Gastrocnemius medialis (tissue), 4 donors: ENCODE results near the gene RFFL.

ENCODE experiments used
- POLR2A ChIP-seq, 2 donors: fragments of 450-650 bp; IDR thresholded peaks; one replicate each; pipeline ENCODE4 v1.6.1; 2017; ENCODE audit warnings: antibody characterized with exemption in 2 of 2, mild to moderate bottlenecking in 2 of 2, moderate library complexity in 2 of 2
- TF ChIP-seq, protein P1 (sequence below), 5 experiments: fragments of 450-650 bp in 3 of 5; fragments of 200-600 bp in 2 of 5; sonication (generic) in 2 of 5; IDR thresholded peaks in 4 of 5; conservative IDR thresholded peaks in 1 of 5; 1 replicate in 4 of 5; 2 replicates in 1 of 5; pipeline ENCODE4 v1.5.1; 2016 to 2019; ENCODE audit warnings: antibody characterized with exemption in 5 of 5, mild to moderate bottlenecking in 3 of 5, moderate library complexity in 3 of 5

DNA sequence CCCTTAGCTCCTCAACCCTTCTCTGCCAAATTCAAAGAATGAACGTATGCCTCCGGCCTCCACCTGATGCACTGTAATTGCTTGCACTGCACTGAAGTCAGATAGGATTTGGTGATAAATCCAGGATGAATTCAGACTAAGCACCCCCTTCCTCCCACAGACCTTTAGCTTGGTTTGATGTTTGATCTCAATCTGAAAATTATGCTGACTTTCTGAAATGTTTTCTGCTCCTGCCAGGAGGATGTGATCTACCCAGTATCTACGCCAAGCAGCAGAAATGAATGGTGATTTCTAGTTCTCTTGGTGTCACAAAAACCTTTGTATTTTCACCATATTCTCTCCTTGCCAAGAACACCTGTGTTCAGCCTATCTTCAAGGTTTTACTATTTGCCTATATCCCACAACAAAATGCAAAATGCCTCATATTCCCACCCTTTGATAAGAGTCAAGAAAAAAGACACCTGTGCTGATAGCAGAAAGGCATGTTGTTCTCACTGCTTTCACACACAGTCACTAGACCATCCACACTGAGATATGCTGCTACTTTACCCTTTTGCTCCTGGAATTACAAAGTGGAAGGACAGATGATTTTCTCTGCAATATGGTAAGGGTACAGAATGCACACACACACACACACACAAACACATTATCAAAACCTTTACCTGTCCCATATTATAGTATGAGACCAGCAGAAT is 14.7 kb downstream of the RFFL start:
- TF ChIP-seq, protein P1, sequence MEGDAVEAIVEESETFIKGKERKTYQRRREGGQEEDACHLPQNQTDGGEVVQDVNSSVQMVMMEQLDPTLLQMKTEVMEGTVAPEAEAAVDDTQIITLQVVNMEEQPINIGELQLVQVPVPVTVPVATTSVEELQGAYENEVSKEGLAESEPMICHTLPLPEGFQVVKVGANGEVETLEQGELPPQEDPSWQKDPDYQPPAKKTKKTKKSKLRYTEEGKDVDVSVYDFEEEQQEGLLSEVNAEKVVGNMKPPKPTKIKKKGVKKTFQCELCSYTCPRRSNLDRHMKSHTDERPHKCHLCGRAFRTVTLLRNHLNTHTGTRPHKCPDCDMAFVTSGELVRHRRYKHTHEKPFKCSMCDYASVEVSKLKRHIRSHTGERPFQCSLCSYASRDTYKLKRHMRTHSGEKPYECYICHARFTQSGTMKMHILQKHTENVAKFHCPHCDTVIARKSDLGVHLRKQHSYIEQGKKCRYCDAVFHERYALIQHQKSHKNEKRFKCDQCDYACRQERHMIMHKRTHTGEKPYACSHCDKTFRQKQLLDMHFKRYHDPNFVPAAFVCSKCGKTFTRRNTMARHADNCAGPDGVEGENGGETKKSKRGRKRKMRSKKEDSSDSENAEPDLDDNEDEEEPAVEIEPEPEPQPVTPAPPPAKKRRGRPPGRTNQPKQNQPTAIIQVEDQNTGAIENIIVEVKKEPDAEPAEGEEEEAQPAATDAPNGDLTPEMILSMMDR (IDR thresholded peaks at IDR 0.05 in 4 of 5, conservative IDR thresholded peaks at IDR 0.05 in 1 of 5), result no peak
- TF ChIP-seq POLR2A (IDR thresholded peaks at IDR 0.05), result no peak
